GM13977 (cell line): ENCODE data around the gene CHST3.

ENCODE experiments used
- DNase-seq: peaks from one replicate; pipeline ENCODE4 v3.0.0; 2012; ENCODE audit warnings: low spot score
- in situ Hi-C: fragments of 300-500 bp; cut with MboI; formaldehyde crosslinking; loops from one replicate; pipeline ENCODE4 v1.12.0; 2022; ENCODE audit warnings: low sequenced_read_pairs, low pct_unique_long_range_greater_than_20kb, mixed read lengths, inconsistent platforms; ENCODE audit not compliant: unreplicated experiment
- TF ChIP-seq, protein P1 (sequence below): IDR thresholded peaks from 2 replicates; pipeline ENCODE4 v1.5.1; 2012; ENCODE audit warnings: mild to moderate bottlenecking, control low read depth; ENCODE audit not compliant: insufficient read depth; ENCODE audit errors: extremely low read depth, missing control alignments

CHST3 gene

DNA sequence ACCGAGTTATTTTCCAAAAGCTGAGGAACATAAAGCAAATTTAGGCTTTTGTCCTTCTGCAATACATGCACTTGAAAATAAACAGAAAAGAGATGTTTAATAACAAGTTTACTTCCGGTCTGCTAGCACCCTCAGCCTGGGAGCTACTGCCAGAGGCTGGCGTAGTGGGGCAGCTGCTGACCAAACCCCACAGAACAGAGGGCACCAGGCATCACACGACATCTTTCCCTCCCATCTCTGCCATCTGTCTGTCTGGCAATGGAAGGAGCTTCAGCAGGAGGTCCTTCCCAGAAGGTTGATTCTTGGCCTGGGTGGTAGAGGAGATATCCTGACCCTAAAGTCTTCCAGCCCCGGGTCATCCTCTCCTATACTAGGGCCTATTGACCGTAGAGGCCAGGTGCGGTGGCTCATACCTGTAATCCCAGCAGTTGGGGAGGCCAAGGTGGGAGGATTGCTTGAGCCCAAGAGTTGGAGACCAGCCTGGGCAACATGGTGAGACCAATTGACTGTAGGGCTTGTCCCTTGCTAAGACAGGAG, 47.8 kb downstream of the CHST3 start:
- TF ChIP-seq, protein P1, sequence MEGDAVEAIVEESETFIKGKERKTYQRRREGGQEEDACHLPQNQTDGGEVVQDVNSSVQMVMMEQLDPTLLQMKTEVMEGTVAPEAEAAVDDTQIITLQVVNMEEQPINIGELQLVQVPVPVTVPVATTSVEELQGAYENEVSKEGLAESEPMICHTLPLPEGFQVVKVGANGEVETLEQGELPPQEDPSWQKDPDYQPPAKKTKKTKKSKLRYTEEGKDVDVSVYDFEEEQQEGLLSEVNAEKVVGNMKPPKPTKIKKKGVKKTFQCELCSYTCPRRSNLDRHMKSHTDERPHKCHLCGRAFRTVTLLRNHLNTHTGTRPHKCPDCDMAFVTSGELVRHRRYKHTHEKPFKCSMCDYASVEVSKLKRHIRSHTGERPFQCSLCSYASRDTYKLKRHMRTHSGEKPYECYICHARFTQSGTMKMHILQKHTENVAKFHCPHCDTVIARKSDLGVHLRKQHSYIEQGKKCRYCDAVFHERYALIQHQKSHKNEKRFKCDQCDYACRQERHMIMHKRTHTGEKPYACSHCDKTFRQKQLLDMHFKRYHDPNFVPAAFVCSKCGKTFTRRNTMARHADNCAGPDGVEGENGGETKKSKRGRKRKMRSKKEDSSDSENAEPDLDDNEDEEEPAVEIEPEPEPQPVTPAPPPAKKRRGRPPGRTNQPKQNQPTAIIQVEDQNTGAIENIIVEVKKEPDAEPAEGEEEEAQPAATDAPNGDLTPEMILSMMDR = no peak
- in situ Hi-C loops = no loop called here
- DNase-seq = no peak

DNA sequence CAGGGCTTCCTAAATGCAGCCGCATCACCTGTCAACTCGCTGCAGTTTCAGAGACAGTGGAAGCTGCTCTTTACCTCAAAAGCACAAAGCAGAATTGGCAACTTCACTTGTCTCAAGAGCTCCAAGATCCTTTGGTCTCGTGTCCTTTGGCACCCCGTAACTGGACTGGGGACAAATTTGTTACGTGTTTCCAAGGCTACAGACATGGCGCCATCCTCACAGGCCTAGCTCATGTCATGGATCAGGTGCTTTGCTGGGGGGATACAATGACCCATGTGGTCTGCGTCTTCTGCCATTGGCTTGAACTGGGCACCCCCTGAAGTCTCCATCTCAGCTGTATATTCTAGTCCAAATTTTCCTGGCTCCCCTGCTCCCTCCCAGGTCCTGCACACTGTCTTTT, 48.6 kb downstream of the CHST3 start:
- DNase-seq = no peak
- in situ Hi-C loops = no loop called here
- TF ChIP-seq, protein P1 = no peak

DNA sequence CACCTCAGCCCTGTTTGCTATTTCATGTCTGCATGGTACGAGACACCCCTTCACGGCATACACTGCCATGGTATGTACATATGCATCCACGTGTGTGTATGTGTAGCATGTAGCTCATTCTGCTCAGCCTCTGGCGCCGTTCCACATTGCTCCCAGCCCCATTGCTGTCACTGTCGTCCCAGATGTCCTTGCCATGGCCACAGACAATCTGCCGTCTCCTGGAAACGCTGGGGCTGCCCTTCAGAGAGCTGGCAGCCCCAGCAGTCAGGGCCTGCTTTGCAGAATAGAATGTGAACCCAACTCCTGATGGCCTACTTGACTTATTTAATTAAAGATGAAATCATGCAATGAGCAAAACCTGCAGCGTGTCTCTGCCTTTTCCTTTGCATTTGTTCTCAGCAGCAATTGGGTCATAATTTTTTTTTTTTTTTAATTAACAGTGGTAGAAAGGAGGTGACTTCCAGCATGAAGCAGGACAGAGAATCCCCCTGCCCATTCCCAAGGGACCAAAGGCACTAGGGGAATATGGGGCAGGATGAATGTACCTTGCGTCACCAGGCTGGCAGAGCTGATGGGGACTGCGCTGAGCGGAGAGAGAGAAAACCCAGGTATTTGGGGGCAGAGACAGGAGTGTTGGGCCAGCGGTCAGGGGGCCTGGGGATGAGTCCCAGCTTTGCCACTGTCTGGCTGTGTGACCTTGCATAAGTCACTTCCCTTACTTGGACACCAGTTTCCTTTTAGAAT, 49.2 kb downstream of the CHST3 start:
- in situ Hi-C loops = no loop called here
- TF ChIP-seq, protein P1 = no peak
- no peak for DNase-seq

DNA sequence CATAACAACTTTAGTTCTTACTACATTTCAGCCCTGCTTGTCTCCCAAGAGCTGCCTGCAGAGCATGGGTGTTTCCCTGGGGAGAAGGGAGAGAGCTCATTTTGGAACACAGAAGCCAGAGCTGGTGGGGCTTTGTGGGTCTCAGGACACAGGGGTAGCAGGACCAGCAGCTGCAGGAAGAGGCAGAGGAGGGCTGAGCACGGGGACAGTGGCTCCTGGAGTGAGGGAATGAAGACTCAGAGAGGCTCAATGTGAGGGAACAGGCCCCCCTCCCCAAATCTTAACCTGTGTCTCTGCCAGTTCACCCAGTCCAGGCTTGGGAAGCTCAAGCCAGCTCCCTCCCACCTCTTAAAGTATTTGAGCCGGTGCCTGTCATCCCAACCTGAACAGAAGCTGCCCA, 50.0 kb downstream of the CHST3 start:
- no peak for DNase-seq
- in situ Hi-C loops = no loop called here
- TF ChIP-seq, protein P1 = no peak

DNA sequence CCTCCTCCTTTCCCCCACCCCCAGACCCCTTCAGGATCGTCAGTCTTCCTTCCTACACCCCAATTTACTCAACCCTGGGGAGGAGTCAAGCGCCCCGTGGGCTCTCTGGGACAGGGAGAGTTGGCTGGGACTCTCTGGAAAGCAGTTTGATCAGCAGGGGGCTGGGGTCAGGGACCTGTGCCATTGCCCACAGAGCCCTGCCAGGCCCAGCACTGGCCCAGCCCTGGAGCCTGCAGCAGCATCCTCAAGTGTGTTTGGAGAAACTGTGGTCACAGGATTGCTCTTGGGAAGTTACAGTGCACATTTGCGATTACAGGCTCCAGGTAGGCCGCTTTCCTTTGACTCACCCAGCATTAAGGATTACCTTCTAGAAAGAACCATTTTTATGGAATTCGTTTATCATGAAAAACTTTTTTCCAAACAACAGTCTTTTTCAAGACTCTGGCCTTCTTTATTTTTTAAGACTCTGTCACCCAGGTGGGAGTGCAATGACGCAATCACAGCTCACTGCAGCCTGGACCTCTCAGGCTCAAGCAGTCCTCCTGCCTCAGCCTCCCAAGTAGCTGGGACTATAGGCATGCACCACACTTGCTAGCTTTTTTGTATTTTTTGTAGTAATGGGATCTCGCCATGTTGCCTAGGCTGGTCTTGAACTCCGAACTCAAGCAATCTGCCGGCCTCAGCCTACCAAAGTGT, 50.7 kb downstream of the CHST3 start:
- TF ChIP-seq, protein P1 = no peak
- DNase-seq = no peak
- in situ Hi-C loops = no loop called here

DNA sequence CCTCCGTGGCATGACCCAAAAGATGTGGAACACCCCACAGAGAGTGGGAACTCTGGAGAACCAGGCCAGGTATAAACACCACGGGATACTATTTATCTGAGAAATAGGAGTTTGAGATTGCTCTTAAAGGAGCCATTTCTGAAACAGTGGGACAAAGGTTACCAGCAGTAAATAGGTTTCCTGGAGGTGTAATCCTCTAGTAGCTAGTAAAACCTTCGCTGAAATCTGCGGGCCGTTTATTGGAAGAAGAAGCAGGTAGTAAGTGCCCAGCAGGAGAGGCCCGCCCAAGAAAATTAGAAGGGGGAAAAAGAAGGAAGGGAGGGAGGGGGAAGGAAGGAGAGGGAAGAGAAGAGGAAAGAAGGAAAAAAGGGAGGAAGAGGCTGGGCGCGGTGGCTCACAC, 51.6 kb downstream of the CHST3 start:
- DNase-seq = no peak
- in situ Hi-C loops = no loop called here
- TF ChIP-seq, protein P1 = no peak
